Colonic mucosa (tissue), 4 donors: ENCODE data around the gene FERMT2. TPM values are rescaled to one million over a fixed set of nuclear protein-coding genes. Genes with fewer than 3 reads are reported as not detected.

Source experiments
- DNase-seq: peaks from one replicate; pipeline ENCODE4 v3.0.0-alpha.2; 2020
- H3K27ac ChIP-seq: fragments of 200-600 bp; one replicate; pipeline ENCODE4 v1.8.0; 2021
- H3K27me3 ChIP-seq: fragments of 200-600 bp; one replicate; pipeline ENCODE4 v1.8.0; 2021
- H3K36me3 ChIP-seq: fragments of 200-600 bp; one replicate; pipeline ENCODE4 v1.8.0; 2021
- H3K4me1 ChIP-seq: fragments of 200-600 bp; one replicate; pipeline ENCODE4 v1.8.0; 2021; ENCODE audit warnings: mild to moderate bottlenecking
- H3K4me3 ChIP-seq: fragments of 200-600 bp; one replicate; pipeline ENCODE4 v1.8.0; 2021
- H3K9ac ChIP-seq, 2 donors: one replicate each; pipeline ENCODE4 v1.7.0; 2013; ENCODE audit warnings: control low read depth in 2 of 2, low read depth in 2 of 2, low read length in 2 of 2
- H3K9me3 ChIP-seq: fragments of 200-600 bp; one replicate; pipeline ENCODE4 v1.8.0; 2021
- CTCF ChIP-seq: fragments of 200-600 bp; IDR thresholded peaks from one replicate; pipeline ENCODE4 v1.8.0; 2022; ENCODE audit warnings: antibody characterized with exemption, mild to moderate bottlenecking
- intact Hi-C: fragments of 100-400 bp; cut with DNase I; formaldehyde crosslinking; loops from one replicate; pipeline ENCODE4 v1.14.1; 2022
- total RNA-seq, 2 donors: library from RNA; stranded (reverse); fragmentation: NEBNext Ultra II Directional in 1 of 2; extraction: Animal tissue kit (Norgen Biotek cat#: 25700) in 1 of 2; gene quantifications; one replicate each; pipeline ENCODE4 v1.2.1, GENCODE V29; 2021
- donor health status: healthy.
- donor health status: DM: no; HTN: no; CAD: no.
- donor health status: DM: no; HTN: no; CAD: no.

Gene FERMT2
- total RNA-seq, 2 donors from 2014 or later: 6.3 to 43.9 TPM

- H3K36me3 ChIP-seq: no peaks in the 10 kb centered on the region
- DNase-seq: no peak
- H3K4me3 ChIP-seq: no peak overlapping the region
- no peak for TF ChIP-seq CTCF
- intact Hi-C loops: no loop called here
- no peaks in the 10 kb centered on the region for H3K9me3 ChIP-seq
- H3K9ac ChIP-seq: no peak overlapping the region
- H3K27ac ChIP-seq: no peak overlapping the region
- no peaks in the 10 kb centered on the region for H3K27me3 ChIP-seq
- no peaks in the 10 kb centered on the region for H3K4me1 ChIP-seq
Observed at GRCh38 chr14:52974406-52974805, 23.6 kb upstream of the FERMT2 start.

- TF ChIP-seq CTCF: no peak
- Histone ChIP-seq H3K9ac (no peak overlapping the region), H3K4me3 (no peak overlapping the region), H3K27ac (no peak overlapping the region), H3K9me3 (no peaks in the 10 kb centered on the region), H3K36me3 (no peaks in the 10 kb centered on the region), H3K27me3 (no peaks in the 10 kb centered on the region), H3K4me1 (no peaks in the 10 kb centered on the region)
- intact Hi-C loops: loop anchor here (5.0 kb wide), 1 partner anchor 134 kb away; no protein-coding TSS in a partner anchor
- peak; percentile 28 for DNase-seq
Observed at GRCh38 chr14:52961060-52961639, 10.3 kb upstream of the FERMT2 start.

GRCh38 chr14:52960627-52961026, 9.8 kb upstream of the FERMT2 start:
- DNase-seq: no peak
- H3K9ac ChIP-seq: no peak overlapping the region
- intact Hi-C loops: loop anchor here (5.0 kb wide), 1 partner anchor 133 kb away; no protein-coding TSS in a partner anchor
- TF ChIP-seq CTCF: no peak
- H3K27me3 ChIP-seq: no peaks in the 10 kb centered on the region
- no peak overlapping the region for H3K27ac ChIP-seq
- no peak overlapping the region for H3K4me3 ChIP-seq
- no peaks in the 10 kb centered on the region for H3K9me3 ChIP-seq
- no peaks in the 10 kb centered on the region for H3K36me3 ChIP-seq
- H3K4me1 ChIP-seq: no peaks in the 10 kb centered on the region

- DNase-seq: no peak
- Histone ChIP-seq H3K27ac (peak overlapping the region; percentile 20), H3K9ac (no peak overlapping the region), H3K9me3 (no peaks in the 10 kb centered on the region), H3K4me1 (no peaks in the 10 kb centered on the region), H3K27me3 (peaks cover 7% of the 10 kb centered on the region), H3K36me3 (no peaks in the 10 kb centered on the region), H3K4me3 (peak overlapping the region; percentile 4)
- intact Hi-C loops: no loop called here
- TF ChIP-seq CTCF: no peak
Observed at GRCh38 chr14:52954346-52955214, 3.7 kb upstream of the FERMT2 start.

GRCh38 chr14:52951681-52952554, 1.1 kb upstream of the FERMT2 start:
- H3K4me3 ChIP-seq: peak overlapping the region; percentile 34
- H3K36me3 ChIP-seq: no peaks in the 10 kb centered on the region
- H3K27ac ChIP-seq: peak overlapping the region; percentile 73
- DNase-seq: peak; percentile 32
- H3K9ac ChIP-seq: peak overlapping the region; percentile 51 to 64
- H3K27me3 ChIP-seq: peaks cover 7% of the 10 kb centered on the region
- no peaks in the 10 kb centered on the region for H3K4me1 ChIP-seq
- intact Hi-C loops: no loop called here
- TF ChIP-seq CTCF: no peak
- no peaks in the 10 kb centered on the region for H3K9me3 ChIP-seq
